GM23338 (cell line): ENCODE measurements around the gene CRNKL1. TPM values are rescaled to one million over a fixed set of nuclear protein-coding genes. Genes with fewer than 3 reads are reported as not detected.

Experiments used
- ATAC-seq: fragments of 200-7000 bp; cut with Tn5 transposase; 3 replicates; pipeline ENCODE4 v1.9.1; 2020
- DNase-seq: peaks from one replicate; pipeline ENCODE4 v3.0.0-alpha.2; 2015; ENCODE audit warnings: low spot score
- H2AFZ ChIP-seq: fragments of 200-600 bp; sonication (generic); 2 replicates; pipeline ENCODE4 v1.8.0; 2016; ENCODE audit warnings: antibody characterized with exemption, mild to moderate bottlenecking, moderate library complexity
- H3F3A ChIP-seq: fragments of 200-600 bp; sonication (generic); replicated peaks from 2 replicates; pipeline ENCODE4 v1.8.0; 2017; ENCODE audit warnings: antibody characterized with exemption, mixed run types, low read depth
- H3K27ac ChIP-seq: fragments of 200-600 bp; sonication (generic); 2 replicates; pipeline ENCODE4 v1.6.1; 2016; ENCODE audit warnings: low read depth
- H3K27me3 ChIP-seq: fragments of 200-600 bp; sonication (generic); 2 replicates; pipeline ENCODE4 v1.8.0; 2016; ENCODE audit warnings: mild to moderate bottlenecking, mixed run types, moderate library complexity; ENCODE audit not compliant: insufficient read depth
- H3K36me3 ChIP-seq: fragments of 200-600 bp; sonication (generic); 2 replicates; pipeline ENCODE4 v1.8.0; 2016; ENCODE audit warnings: mild to moderate bottlenecking; ENCODE audit not compliant: insufficient read depth
- H3K4me1 ChIP-seq: fragments of 200-600 bp; sonication (generic); 2 replicates; pipeline ENCODE4 v1.8.0; 2016; ENCODE audit warnings: mild to moderate bottlenecking, moderate library complexity; ENCODE audit not compliant: insufficient read depth
- H3K4me2 ChIP-seq: fragments of 200-600 bp; sonication (generic); 2 replicates; pipeline ENCODE4 v1.7.1; 2017; ENCODE audit warnings: mixed run types
- H3K4me3 ChIP-seq: fragments of 200-600 bp; sonication (generic); 2 replicates; pipeline ENCODE4 v1.6.1; 2016; ENCODE audit warnings: mixed run types
- H3K79me2 ChIP-seq: fragments of 200-600 bp; sonication (generic); replicated peaks from 2 replicates; pipeline ENCODE4 v1.8.0; 2017; ENCODE audit warnings: mild to moderate bottlenecking; ENCODE audit not compliant: insufficient read depth
- H3K9me2 ChIP-seq: fragments of 200-600 bp; sonication (generic); 2 replicates; pipeline ENCODE4 v1.8.0; 2017; ENCODE audit not compliant: insufficient read depth
- H4K20me1 ChIP-seq: fragments of 200-600 bp; sonication (generic); replicated peaks from 2 replicates; pipeline ENCODE4 v1.8.0; 2017; ENCODE audit warnings: mild to moderate bottlenecking; ENCODE audit not compliant: insufficient read depth
- H3K27ac Mint-ChIP-seq: 2 replicates; pipeline ENCODE4 v1.8.0; 2020; ENCODE audit warnings: inconsistent platforms, mild to moderate bottlenecking, moderate library complexity, mixed read lengths
- H3K27me3 Mint-ChIP-seq: 3 replicates; pipeline ENCODE4 v1.8.0; 2022; ENCODE audit warnings: low read depth, mild to moderate bottlenecking, moderate library complexity, mixed read lengths, inconsistent platforms; ENCODE audit not compliant: insufficient read depth, poor library complexity
- H3K36me3 Mint-ChIP-seq: 3 replicates; pipeline ENCODE4 v1.8.0; 2021; ENCODE audit warnings: low read depth, mild to moderate bottlenecking, inconsistent platforms, moderate library complexity, mixed read lengths
- H3K4me1 Mint-ChIP-seq: 3 replicates; pipeline ENCODE4 v1.8.0; 2020; ENCODE audit warnings: mild to moderate bottlenecking, inconsistent platforms, mixed read lengths
- H3K4me3 Mint-ChIP-seq: 3 replicates; pipeline ENCODE4 v1.8.0; 2021; ENCODE audit warnings: moderate library complexity, mild to moderate bottlenecking, inconsistent platforms, mixed read lengths
- H3K9me3 Mint-ChIP-seq: 3 replicates; pipeline ENCODE4 v1.8.0; 2020; ENCODE audit warnings: moderate library complexity, mild to moderate bottlenecking, inconsistent platforms, mixed read lengths
- ETS1 ChIP-seq: IDR thresholded peaks from 2 replicates; pipeline ENCODE4 v1.6.1; 2016; ENCODE audit warnings: antibody characterized with exemption
- EZH2phosphoT487 ChIP-seq: fragments of 200-600 bp; sonication (generic); IDR thresholded peaks from one replicate; pipeline ENCODE4 v1.8.1; 2018; ENCODE audit warnings: antibody characterized with exemption; ENCODE audit not compliant: unreplicated experiment
- JUNB ChIP-seq: IDR thresholded peaks from one replicate; pipeline ENCODE4 v1.6.1; 2016; ENCODE audit warnings: antibody characterized with exemption; ENCODE audit not compliant: unreplicated experiment
- POLR2AphosphoS5 ChIP-seq: IDR thresholded peaks from 2 replicates; pipeline ENCODE4 v1.6.1; 2016; ENCODE audit warnings: antibody characterized with exemption, low read depth
- ZNF114 ChIP-seq: fragments of 250-450 bp; sonication (Bioruptor Pico); IDR thresholded peaks from 2 replicates; pipeline ENCODE4 v1.5.0; 2020; ENCODE audit warnings: mild to moderate bottlenecking, moderate library complexity
- polyA plus RNA-seq: library from polyadenylated mRNA; unstranded; fragments of >200 nt; fragmentation: Nextera tagmentation; extraction: Ambion mirVana; gene quantifications from 2 replicates; pipeline ENCODE4 v1.2.1, GENCODE V29; 2016
- total RNA-seq: library from RNA; depleted of rRNA; stranded (reverse); fragments of >200 nt; shearing (Covaris generic); gene quantifications from 2 replicates; pipeline ENCODE4 v1.2.3, GENCODE V29; 2014
- TF ChIP-seq, protein P1 (sequence below): fragments of 250-450 bp; sonication (Bioruptor Pico); IDR thresholded peaks from 2 replicates; pipeline ENCODE4 v1.5.0; 2020; ENCODE audit warnings: mild to moderate bottlenecking, moderate library complexity
- TF ChIP-seq, protein P2 (sequence below), 2 experiments: fragments of 200-600 bp in 1 of 2; sonication (generic) in 1 of 2; conservative IDR thresholded peaks; 2 replicates each; pipeline versions ENCODE4 v1.5.1 to v1.6.1; 2016 to 2017; ENCODE audit warnings: antibody characterized with exemption in 2 of 2, low read depth in 2 of 2, mild to moderate bottlenecking in 2 of 2, moderate library complexity in 1 of 2

Gene CRNKL1
- total and polyA plus RNA-seq, 2 experiments from 2014 or later: 24.2 to 27.2 TPM

DNA sequence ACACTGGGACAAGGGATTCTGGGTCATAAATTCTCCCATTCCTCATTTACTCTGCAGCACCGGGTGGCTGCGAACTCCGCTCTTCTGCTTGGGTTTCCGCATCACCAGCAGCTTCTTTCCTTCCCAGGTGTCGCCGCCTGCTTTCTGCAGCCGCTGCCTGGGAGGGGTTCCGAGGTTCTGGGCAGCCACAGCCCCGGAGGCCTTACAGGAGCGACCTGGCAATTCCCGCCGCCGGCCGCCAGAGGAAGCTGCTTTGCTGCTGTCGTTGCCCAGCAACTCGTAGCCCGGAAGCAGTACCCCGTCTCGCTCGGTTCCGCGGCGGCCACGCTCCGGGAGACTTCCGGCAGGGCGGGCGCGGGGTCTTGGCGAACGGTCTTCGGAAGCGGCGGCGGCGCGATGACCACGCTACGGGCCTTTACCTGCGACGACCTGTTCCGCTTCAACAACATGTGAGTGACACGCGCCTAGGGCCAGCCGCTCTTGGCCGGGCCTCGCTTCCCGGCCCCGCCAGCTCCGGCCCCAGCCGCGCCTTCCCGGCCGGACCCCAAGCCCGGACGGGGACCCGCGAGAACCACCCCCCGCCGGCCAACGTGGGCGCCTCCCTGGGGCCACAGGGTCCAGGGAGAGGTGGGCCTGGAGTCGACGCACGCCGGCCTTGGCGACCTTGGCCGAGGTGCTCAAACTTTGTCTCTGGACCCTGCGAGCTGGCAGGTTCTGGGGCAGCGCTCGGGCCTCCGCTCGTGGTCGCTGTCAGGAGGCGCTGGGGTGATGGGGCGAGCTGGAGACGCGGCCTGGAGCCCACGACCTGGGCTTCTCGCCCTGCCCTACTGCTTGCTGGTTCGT, 35.0 kb downstream of the CRNKL1 start, which contains the start of gene NAA20 (continued):
- TF ChIP-seq, protein P1, sequence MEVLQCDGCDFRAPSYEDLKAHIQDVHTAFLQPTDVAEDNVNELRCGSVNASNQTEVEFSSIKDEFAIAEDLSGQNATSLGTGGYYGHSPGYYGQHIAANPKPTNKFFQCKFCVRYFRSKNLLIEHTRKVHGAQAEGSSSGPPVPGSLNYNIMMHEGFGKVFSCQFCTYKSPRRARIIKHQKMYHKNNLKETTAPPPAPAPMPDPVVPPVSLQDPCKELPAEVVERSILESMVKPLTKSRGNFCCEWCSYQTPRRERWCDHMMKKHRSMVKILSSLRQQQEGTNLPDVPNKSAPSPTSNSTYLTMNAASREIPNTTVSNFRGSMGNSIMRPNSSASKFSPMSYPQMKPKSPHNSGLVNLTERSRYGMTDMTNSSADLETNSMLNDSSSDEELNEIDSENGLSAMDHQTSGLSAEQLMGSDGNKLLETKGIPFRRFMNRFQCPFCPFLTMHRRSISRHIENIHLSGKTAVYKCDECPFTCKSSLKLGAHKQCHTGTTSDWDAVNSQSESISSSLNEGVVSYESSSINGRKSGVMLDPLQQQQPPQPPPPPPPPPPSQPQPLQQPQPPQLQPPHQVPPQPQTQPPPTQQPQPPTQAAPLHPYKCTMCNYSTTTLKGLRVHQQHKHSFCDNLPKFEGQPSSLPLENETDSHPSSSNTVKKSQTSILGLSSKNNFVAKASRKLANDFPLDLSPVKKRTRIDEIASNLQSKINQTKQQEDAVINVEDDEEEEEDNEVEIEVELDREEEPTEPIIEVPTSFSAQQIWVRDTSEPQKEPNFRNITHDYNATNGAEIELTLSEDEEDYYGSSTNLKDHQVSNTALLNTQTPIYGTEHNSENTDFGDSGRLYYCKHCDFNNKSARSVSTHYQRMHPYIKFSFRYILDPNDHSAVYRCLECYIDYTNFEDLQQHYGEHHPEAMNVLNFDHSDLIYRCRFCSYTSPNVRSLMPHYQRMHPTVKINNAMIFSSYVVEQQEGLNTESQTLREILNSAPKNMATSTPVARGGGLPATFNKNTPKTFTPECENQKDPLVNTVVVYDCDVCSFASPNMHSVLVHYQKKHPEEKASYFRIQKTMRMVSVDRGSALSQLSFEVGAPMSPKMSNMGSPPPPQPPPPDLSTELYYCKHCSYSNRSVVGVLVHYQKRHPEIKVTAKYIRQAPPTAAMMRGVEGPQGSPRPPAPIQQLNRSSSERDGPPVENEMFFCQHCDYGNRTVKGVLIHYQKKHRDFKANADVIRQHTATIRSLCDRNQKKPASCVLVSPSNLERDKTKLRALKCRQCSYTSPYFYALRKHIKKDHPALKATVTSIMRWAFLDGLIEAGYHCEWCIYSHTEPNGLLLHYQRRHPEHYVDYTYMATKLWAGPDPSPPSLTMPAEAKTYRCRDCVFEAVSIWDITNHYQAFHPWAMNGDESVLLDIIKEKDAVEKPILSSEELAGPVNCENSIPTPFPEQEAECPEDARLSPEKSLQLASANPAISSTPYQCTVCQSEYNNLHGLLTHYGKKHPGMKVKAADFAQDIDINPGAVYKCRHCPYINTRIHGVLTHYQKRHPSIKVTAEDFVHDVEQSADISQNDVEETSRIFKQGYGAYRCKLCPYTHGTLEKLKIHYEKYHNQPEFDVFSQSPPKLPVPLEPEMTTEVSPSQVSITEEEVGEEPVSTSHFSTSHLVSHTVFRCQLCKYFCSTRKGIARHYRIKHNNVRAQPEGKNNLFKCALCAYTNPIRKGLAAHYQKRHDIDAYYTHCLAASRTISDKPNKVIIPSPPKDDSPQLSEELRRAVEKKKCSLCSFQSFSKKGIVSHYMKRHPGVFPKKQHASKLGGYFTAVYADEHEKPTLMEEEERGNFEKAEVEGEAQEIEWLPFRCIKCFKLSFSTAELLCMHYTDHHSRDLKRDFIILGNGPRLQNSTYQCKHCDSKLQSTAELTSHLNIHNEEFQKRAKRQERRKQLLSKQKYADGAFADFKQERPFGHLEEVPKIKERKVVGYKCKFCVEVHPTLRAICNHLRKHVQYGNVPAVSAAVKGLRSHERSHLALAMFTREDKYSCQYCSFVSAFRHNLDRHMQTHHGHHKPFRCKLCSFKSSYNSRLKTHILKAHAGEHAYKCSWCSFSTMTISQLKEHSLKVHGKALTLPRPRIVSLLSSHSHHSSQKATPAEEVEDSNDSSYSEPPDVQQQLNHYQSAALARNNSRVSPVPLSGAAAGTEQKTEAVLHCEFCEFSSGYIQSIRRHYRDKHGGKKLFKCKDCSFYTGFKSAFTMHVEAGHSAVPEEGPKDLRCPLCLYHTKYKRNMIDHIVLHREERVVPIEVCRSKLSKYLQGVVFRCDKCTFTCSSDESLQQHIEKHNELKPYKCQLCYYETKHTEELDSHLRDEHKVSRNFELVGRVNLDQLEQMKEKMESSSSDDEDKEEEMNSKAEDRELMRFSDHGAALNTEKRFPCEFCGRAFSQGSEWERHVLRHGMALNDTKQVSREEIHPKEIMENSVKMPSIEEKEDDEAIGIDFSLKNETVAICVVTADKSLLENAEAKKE (CRISPR knock-in tag): no peak
- TF ChIP-seq POLR2AphosphoS5 (peak; percentile 71), EZH2phosphoT487 (no peak), ZNF114 (CRISPR knock-in tag) (0 out of 2 replicates have a peak, but pooled peaks have one; percentile 33)
- TF ChIP-seq, protein P2, sequence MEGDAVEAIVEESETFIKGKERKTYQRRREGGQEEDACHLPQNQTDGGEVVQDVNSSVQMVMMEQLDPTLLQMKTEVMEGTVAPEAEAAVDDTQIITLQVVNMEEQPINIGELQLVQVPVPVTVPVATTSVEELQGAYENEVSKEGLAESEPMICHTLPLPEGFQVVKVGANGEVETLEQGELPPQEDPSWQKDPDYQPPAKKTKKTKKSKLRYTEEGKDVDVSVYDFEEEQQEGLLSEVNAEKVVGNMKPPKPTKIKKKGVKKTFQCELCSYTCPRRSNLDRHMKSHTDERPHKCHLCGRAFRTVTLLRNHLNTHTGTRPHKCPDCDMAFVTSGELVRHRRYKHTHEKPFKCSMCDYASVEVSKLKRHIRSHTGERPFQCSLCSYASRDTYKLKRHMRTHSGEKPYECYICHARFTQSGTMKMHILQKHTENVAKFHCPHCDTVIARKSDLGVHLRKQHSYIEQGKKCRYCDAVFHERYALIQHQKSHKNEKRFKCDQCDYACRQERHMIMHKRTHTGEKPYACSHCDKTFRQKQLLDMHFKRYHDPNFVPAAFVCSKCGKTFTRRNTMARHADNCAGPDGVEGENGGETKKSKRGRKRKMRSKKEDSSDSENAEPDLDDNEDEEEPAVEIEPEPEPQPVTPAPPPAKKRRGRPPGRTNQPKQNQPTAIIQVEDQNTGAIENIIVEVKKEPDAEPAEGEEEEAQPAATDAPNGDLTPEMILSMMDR (conservative IDR thresholded peaks at IDR 0.05; ENCODE audit: low read depth in 2 of 2): peak; percentile 39 to 56

GRCh38 chr20:20014659-20015058, 37.6 kb downstream of the CRNKL1 start:
- ATAC-seq: no peak
- Mint-ChIP-seq H3K4me1 (peaks cover 23% of the 10 kb centered on the region), H3K27me3 (peaks cover 10% of the 10 kb centered on the region), H3K36me3 (no peaks in the 10 kb centered on the region; the same call in 1 of the 3 replicates), H3K27ac (no peak overlapping the region), H3K4me3 (no peak overlapping the region), H3K9me3 (no peaks in the 10 kb centered on the region)
- Histone ChIP-seq H3K4me1 (peaks cover 18% of the 10 kb centered on the region), H3K27ac (no peak overlapping the region), H2AFZ (no peak overlapping the region), H3K79me2 (peaks cover 21% of the 10 kb centered on the region), H3K9me2 (no peaks in the 10 kb centered on the region), H3F3A (no peaks in the 10 kb centered on the region), H3K36me3 (no peaks in the 10 kb centered on the region), H3K4me2 (no peak overlapping the region), H4K20me1 (peaks cover 5% of the 10 kb centered on the region; the same call in 1 of the 2 replicates), H3K27me3 (no peaks in the 10 kb centered on the region), H3K4me3 (no peak overlapping the region)
- peak; percentile 37 for DNase-seq
- TF ChIP-seq EZH2phosphoT487: no peak
- TF ChIP-seq ETS1: no peak
- TF ChIP-seq POLR2AphosphoS5: no peak
- no peak for TF ChIP-seq JUNB
- TF ChIP-seq, protein P2 (conservative IDR thresholded peaks at IDR 0.05; ENCODE audit: low read depth in 2 of 2): no peak
